Transverse colon (tissue), 4 donors: ENCODE data around the gene CCDC141. TPM values are rescaled to one million over a fixed set of nuclear protein-coding genes. Genes with fewer than 3 reads are reported as not detected.
"Not testable (repeated sequence)": the region's sequence is repeated elsewhere in the genome, so short reads cannot be mapped to it uniquely, and the experiment has no call there.

Source experiments
- DNase-seq: peaks from one replicate; pipeline ENCODE4 v3.0.0-alpha.2; 2019
- H3K27ac ChIP-seq, 4 donors: fragments of 200-600 bp; sonication (generic); 2 replicates each; pipeline ENCODE4 v1.5.1; 2016 to 2018; ENCODE audit warnings: inconsistent platforms in 4 of 4
- H3K27me3 ChIP-seq: fragments of 200-600 bp; sonication (generic); 2 replicates; pipeline ENCODE4 v1.5.1; 2017; ENCODE audit warnings: inconsistent platforms
- H3K36me3 ChIP-seq, 4 donors: fragments of 200-600 bp; sonication (generic); 2 replicates each; pipeline ENCODE4 v1.5.1; 2017 to 2019; ENCODE audit warnings: inconsistent platforms in 4 of 4
- H3K4me1 ChIP-seq, 4 donors: fragments of 200-600 bp; sonication (generic); 2 replicates each; pipeline ENCODE4 v1.5.1; 2017 to 2020; ENCODE audit warnings: inconsistent platforms in 4 of 4
- H3K4me3 ChIP-seq, 4 donors: fragments of 200-600 bp; sonication (generic); 1 replicate in 1 of 4; 2 replicates in 3 of 4; pipeline versions ENCODE4 v1.5.1 to v1.6.1; 2017 to 2019; ENCODE audit warnings: inconsistent platforms in 4 of 4
- H3K9me3 ChIP-seq, 2 donors: fragments of 200-600 bp; sonication (generic); 2 replicates each; pipeline ENCODE4 v1.5.1; 2017 to 2019; ENCODE audit warnings: inconsistent platforms in 2 of 2
- CTCF ChIP-seq, 5 experiments: fragments of 200-600 bp in 3 of 5; fragments of 450-650 bp in 2 of 5; sonication (generic) in 3 of 5; IDR thresholded peaks; 1 replicate in 2 of 5; 2 replicates in 3 of 5; pipeline ENCODE4 v1.5.1; 2016 to 2017; ENCODE audit warnings: antibody characterized with exemption in 5 of 5, inconsistent platforms in 3 of 5, mild to moderate bottlenecking in 2 of 5, moderate library complexity in 1 of 5
- EP300 ChIP-seq: sonication (generic); formaldehyde crosslinking; IDR thresholded peaks from one replicate; pipeline ENCODE4 v1.6.1; 2017; ENCODE audit warnings: antibody characterized with exemption, low read depth
- POLR2A ChIP-seq: fragments of 450-650 bp; IDR thresholded peaks from one replicate; pipeline ENCODE4 v1.6.1; 2016; ENCODE audit warnings: antibody characterized with exemption, mild to moderate bottlenecking, moderate library complexity
- POLR2AphosphoS5 ChIP-seq, 3 donors: sonication (generic); formaldehyde crosslinking; IDR thresholded peaks; one replicate each; pipeline ENCODE4 v1.6.1; 2016; ENCODE audit warnings: antibody characterized with exemption in 3 of 3
- WGBS, 2 donors: methylation state at CpG; one replicate each; pipeline ENCODE4 v1.1.5; 2018; ENCODE audit warnings: low coverage in 1 of 2; 5-methylcytosine and 5-hydroxymethylcytosine counted together
- in situ Hi-C, 4 donors: fragments of 200-750 bp; cut with MboI; loops; one replicate each; pipeline versions ENCODE4 v1.15.0 to v1.15.1; 2017; ENCODE audit warnings: low sequenced_read_pairs in 3 of 4, low pct_ligation_motif_present in 1 of 4, low pct_unique_long_range_greater_than_20kb in 1 of 4
- intact Hi-C: fragments of 100-400 bp; cut with DNase I; formaldehyde crosslinking; loops from one replicate; pipeline ENCODE4 v1.15.1; 2023; ENCODE audit warnings: low total_unique reads
- total RNA-seq, 4 donors: library from RNA; depleted of rRNA; stranded (reverse); fragments of >200 nt; gene quantifications; one replicate each; pipeline ENCODE4 v1.1.0, GENCODE V29; 2016

CCDC141 gene
- total RNA-seq, 4 donors from 2014 or later, result 0.40 to 8.6 (median 2.4) TPM

GRCh38 chr2:178994264-178994663 lies 55.7 kb downstream of the CCDC141 start:
- Histone ChIP-seq H3K9me3 (no peaks in the 10 kb centered on the region), H3K27ac (no peak overlapping the region), H3K4me3 (no peak overlapping the region), H3K4me1 (no peaks in the 10 kb centered on the region), H3K27me3 (no peaks in the 10 kb centered on the region), H3K36me3 (no peaks in the 10 kb centered on the region)
- no peak for DNase-seq
- no peak for TF ChIP-seq EP300
- no peak for TF ChIP-seq POLR2AphosphoS5 (IDR thresholded peaks at IDR 0.05)
- in situ Hi-C loops, result no loop called here
- intact Hi-C loops, result no loop called here
- WGBS, 2 donors, result 25 to 86% methylated on average over 2 to 4 of the region's 4 CpGs

- no peak for TF ChIP-seq POLR2AphosphoS5 (IDR thresholded peaks at IDR 0.05)
- no peak for TF ChIP-seq POLR2A
- no peak for TF ChIP-seq CTCF (IDR thresholded peaks at IDR 0.05)
- TF ChIP-seq EP300, result no peak
- 76 to 80% methylated on average over 2 of the region's 2 CpGs for WGBS, 2 donors
- in situ Hi-C loops, result no loop called here
- intact Hi-C loops, result no loop called here
- no peaks in the 10 kb centered on the region for H3K9me3 ChIP-seq
- DNase-seq, result no peak
- no peak overlapping the region for H3K4me3 ChIP-seq
- no peaks in the 10 kb centered on the region for H3K27me3 ChIP-seq
- H3K36me3 ChIP-seq, result no peaks in the 10 kb centered on the region
- no peaks in the 10 kb centered on the region for H3K4me1 ChIP-seq
- no peak overlapping the region for H3K27ac ChIP-seq
These were observed 56.1 kb downstream of the CCDC141 start for GRCh38 chr2:178993788-178994187.

- in situ Hi-C loops, H3K4me3 ChIP-seq, H3K27ac ChIP-seq, intact Hi-C loops, DNase-seq, H3K27me3 ChIP-seq, H3K36me3 ChIP-seq, H3K9me3 ChIP-seq, H3K4me1 ChIP-seq: not testable (repeated sequence)
- 85 to 90% methylated on average over 3 of the region's 3 CpGs for WGBS, 2 donors
These were observed 57.2 kb downstream of the CCDC141 start for GRCh38 chr2:178992719-178993118.

GRCh38 chr2:178990533-178991241 lies 59.2 kb downstream of the CCDC141 start:
- intact Hi-C loops, result no loop called here
- WGBS, 2 donors, result 68 to 69% methylated on average over 4 of the region's 4 CpGs
- in situ Hi-C loops, result no loop called here
- no peaks in the 10 kb centered on the region for H3K4me1 ChIP-seq
- H3K27me3 ChIP-seq, result no peaks in the 10 kb centered on the region
- H3K36me3 ChIP-seq, result no peaks in the 10 kb centered on the region
- no peak for DNase-seq
- H3K4me3 ChIP-seq, result no peak overlapping the region
- TF ChIP-seq POLR2A, result no peak
- no peak for TF ChIP-seq EP300
- TF ChIP-seq POLR2AphosphoS5 (IDR thresholded peaks at IDR 0.05), result no peak
- TF ChIP-seq CTCF (IDR thresholded peaks at IDR 0.05), result no peak
- H3K9me3 ChIP-seq, result no peaks in the 10 kb centered on the region
- no peak overlapping the region for H3K27ac ChIP-seq

- DNase-seq, H3K27me3 ChIP-seq, intact Hi-C loops, H3K27ac ChIP-seq, H3K4me1 ChIP-seq, in situ Hi-C loops, H3K36me3 ChIP-seq, H3K9me3 ChIP-seq, H3K4me3 ChIP-seq: not testable (repeated sequence)
- WGBS, 2 donors, result 83 to 89% methylated on average over 1 of the region's 1 CpG
These were observed 60.5 kb downstream of the CCDC141 start for GRCh38 chr2:178989424-178989823.

- in situ Hi-C loops, H3K27me3 ChIP-seq, H3K36me3 ChIP-seq: not testable (repeated sequence)
These were observed 67.3 kb downstream of the CCDC141 start for GRCh38 chr2:178982652-178983051.

More at GRCh38 chr2:178982652-178983051, 67.3 kb downstream of the CCDC141 start:
- H3K4me1 ChIP-seq, intact Hi-C loops, H3K9me3 ChIP-seq, H3K27ac ChIP-seq, DNase-seq, H3K4me3 ChIP-seq: not testable (repeated sequence)
- 95% methylated on average over 5 of the region's 10 CpGs; no CpG with 5 or more reads in 1 of the 2 donors for WGBS, 2 donors
